GM12872 (cell line): Measurements from ENCODE around the gene TNFSF9.

Experiments used
- TF ChIP-seq, protein P1 (sequence below): IDR thresholded peaks from 3 replicates; pipeline ENCODE4 v1.5.1; 2011; ENCODE audit warnings: low read depth, mild to moderate bottlenecking, low read length, moderate library complexity; ENCODE audit not compliant: insufficient read depth

TNFSF9 gene

DNA sequence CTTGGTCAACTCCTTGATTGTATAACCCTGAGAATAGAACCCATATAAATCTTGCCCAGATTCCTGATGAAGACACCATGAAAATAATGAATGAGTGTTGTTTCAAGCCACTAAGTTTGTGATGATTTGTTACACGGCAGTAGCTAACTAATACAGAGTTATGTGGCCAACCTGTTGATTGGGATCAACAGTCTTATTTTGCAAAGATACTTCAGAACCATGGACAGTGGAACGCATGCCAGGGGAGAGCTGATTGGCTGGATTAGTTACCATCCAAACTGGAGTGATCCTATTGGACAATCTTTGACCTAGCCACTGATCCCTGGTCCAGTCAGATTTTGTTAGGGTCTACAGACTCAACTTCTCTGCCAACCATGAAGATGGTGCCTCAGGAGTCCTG, 33.6 kb downstream of the TNFSF9 start:
- TF ChIP-seq, protein P1, sequence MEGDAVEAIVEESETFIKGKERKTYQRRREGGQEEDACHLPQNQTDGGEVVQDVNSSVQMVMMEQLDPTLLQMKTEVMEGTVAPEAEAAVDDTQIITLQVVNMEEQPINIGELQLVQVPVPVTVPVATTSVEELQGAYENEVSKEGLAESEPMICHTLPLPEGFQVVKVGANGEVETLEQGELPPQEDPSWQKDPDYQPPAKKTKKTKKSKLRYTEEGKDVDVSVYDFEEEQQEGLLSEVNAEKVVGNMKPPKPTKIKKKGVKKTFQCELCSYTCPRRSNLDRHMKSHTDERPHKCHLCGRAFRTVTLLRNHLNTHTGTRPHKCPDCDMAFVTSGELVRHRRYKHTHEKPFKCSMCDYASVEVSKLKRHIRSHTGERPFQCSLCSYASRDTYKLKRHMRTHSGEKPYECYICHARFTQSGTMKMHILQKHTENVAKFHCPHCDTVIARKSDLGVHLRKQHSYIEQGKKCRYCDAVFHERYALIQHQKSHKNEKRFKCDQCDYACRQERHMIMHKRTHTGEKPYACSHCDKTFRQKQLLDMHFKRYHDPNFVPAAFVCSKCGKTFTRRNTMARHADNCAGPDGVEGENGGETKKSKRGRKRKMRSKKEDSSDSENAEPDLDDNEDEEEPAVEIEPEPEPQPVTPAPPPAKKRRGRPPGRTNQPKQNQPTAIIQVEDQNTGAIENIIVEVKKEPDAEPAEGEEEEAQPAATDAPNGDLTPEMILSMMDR = no peak

DNA sequence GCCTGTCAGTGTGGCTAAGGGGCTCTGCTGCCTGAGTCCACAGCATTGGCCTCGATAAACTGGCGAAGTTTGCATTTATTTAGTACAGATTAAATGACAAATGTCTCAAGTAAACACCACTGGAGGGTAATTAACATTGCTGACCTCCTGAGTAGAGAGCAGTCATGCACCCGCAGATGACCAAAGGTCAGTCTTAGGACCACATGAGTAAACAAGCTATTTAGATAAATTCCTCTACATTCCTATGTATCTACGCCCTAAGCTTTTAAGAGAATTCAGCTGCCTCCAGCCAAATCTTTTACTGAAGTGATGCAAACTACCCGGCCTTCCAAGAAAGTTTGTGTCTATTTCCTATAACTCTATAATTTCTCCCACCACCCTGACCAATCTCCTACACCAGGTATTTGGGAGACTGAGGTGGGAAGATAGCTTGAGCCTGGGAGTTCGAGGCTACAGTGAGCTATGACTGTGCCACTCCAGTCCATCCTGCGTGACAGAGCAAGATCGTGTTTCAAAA, 37.2 kb downstream of the TNFSF9 start:
- TF ChIP-seq, protein P1 = no peak

DNA sequence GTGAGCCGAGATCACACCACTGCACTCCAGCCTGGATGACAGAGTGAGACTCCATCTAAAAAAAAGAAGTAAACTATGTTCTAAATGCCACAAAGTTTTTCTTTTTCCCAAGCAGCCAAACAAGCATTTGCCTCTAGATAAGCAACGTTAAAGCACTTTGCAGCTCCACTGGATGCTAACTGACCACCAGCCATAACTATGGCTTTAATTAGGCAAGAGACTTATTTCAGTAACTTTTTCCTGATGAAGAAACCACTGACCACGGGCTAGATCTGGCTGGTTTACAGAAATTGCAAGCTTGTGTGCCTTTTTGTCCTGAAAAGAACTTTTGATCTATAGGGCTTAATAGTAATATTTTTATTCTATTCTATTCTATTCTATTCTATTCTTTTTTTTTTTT, 38.0 kb downstream of the TNFSF9 start:
- TF ChIP-seq, protein P1 = no peak

DNA sequence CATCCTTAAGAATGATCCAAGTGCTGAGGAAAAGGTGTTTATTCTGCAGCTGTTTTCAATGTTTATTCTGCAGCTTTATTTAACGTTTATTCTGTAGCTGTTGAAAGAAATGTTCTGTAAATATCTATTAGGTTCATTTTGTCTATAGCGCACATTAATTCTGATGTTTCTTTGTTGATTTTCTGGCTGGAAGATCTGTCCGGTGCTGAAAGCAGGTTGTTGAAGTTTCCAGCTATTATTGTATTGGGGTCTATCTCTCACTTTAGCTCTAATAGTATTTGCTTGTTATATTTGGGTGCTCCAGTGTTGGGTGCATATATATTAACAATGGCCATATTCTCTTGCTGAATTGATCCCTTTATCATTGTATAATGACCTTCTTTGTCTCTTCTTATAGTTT, 39.9 kb downstream of the TNFSF9 start:
- TF ChIP-seq, protein P1 = no peak

DNA sequence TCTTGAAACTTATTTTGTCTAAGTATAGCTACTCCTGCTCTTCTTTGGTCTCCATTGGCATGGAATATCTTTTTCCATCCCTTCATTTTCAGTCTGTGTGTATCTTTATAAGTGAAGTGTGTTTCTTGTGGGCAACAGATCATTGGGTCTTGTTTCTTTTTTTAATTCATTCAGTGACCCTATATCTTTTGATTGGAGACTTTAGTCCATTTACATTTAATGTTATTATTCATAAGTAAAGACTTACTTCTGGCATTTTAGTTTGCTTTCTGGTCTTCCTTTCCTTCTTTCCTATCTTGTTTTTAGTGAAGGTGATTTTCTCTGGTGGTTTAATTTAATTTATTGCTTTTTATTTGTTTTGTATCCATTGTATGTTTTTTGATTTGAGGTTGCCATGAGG, 40.3 kb downstream of the TNFSF9 start:
- TF ChIP-seq, protein P1 = no peak

DNA sequence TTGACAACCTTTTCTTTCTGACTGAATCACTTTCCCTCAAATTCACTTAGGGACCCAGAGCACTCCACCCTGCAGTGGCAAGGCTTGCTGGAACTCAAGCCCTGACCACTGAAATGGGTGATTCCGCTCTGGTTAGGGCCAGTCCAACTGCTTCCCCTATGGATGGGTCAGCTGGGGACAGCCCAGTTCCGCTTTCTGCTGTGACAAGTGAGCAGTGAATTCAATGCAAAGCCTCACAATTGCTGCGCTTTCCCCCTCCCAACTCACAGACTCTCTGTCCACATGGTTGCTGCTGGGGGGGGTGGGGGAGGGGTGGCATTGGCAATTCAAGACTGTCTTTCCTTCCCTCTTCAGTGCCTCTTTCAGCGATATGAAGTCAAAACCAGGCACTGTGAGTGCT, 41.4 kb downstream of the TNFSF9 start:
- TF ChIP-seq, protein P1 = no peak

DNA sequence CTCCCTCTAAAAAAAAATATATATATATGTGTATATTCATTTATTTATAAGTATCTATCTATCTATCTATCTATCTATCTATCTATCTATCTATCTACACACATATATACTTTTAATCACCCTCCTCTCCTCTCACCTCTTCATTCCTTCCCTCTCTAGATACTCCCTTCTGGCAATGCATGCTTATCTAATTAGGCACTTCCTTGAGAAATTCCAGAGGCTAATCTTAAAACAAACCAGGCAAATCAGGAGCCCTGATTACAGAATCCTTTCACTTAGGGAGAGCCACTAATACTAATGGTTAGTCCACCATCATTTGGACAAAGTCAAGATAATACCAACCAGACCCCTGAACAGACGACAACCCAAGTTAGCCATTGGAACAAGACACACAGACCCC, 42.5 kb downstream of the TNFSF9 start:
- TF ChIP-seq, protein P1 = no peak
